C4-2B (cell line): ENCODE data around the gene PCSK5.

Experiments
- H3K27ac ChIP-seq: fragments of 450-650 bp; 2 replicates; pipeline ENCODE4 v1.5.1; 2017
- ZFX ChIP-seq: fragments of 450-650 bp; IDR thresholded peaks from 2 replicates; pipeline ENCODE4 v1.6.1; 2017
- TF ChIP-seq, protein P1 (sequence below): fragments of 450-650 bp; conservative IDR thresholded peaks from 2 replicates; pipeline ENCODE4 v1.5.1; 2017; ENCODE audit warnings: mild to moderate bottlenecking

Gene PCSK5

DNA sequence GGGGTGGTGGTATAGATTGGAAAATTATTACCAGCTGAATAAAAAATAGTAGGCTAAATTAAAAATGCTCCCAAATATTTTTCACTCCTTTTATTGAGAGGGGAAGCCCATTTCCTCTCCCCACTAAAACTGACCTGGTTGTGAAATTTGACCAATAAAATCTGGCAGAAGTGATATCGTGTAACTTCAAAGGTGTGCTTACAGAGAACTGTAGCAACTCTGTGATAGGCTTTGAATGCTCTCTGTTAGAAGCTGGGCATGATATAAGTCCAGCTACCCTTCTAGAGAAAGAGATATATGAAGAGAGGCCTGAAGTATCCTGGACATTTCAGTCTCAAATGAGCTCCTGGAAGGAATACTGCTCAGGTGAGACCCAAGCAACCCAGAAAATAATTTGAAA is 513.9 kb downstream of the PCSK5 start:
- TF ChIP-seq ZFX = no peak
- TF ChIP-seq, protein P1, sequence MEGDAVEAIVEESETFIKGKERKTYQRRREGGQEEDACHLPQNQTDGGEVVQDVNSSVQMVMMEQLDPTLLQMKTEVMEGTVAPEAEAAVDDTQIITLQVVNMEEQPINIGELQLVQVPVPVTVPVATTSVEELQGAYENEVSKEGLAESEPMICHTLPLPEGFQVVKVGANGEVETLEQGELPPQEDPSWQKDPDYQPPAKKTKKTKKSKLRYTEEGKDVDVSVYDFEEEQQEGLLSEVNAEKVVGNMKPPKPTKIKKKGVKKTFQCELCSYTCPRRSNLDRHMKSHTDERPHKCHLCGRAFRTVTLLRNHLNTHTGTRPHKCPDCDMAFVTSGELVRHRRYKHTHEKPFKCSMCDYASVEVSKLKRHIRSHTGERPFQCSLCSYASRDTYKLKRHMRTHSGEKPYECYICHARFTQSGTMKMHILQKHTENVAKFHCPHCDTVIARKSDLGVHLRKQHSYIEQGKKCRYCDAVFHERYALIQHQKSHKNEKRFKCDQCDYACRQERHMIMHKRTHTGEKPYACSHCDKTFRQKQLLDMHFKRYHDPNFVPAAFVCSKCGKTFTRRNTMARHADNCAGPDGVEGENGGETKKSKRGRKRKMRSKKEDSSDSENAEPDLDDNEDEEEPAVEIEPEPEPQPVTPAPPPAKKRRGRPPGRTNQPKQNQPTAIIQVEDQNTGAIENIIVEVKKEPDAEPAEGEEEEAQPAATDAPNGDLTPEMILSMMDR = no peak
- H3K27ac ChIP-seq = no peak overlapping the region

DNA sequence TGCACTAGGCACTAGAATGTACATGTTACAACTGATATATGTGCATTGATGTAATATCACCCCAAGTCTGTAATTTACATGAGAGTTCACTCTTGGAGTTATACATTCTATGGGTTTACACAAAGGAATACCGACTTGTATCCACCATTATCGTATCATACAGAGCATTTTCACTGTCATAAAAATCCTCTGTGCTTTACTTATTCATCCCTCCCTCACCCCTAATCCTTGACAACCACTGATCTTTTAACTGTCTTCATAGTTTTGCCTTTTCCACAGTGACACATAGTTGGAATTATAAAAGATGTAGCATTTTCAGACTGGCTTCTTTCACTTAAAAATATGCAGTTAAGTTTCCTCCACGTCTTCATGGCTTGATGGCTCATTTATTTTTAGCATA is 514.9 kb downstream of the PCSK5 start:
- no peak for TF ChIP-seq ZFX
- TF ChIP-seq, protein P1 = no peak
- no peak overlapping the region for H3K27ac ChIP-seq

DNA sequence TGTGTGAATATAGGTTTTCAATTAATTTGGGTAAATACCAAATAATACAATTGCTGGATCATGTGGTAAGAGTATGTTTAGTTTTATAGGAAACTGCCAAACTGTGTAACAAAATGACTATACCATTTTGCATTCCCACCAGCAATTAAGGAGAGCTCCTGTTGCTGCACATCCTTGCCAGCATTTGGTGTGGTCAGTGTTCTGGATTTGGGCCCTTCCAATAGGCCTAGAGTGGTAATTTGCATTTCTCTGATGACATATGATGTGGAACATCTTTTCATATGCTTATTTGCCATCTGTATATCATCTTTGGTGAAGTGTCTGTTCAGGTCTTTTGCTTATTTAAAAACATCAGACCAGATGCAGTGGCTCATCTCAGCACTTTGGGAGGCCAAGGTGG is 515.4 kb downstream of the PCSK5 start:
- H3K27ac ChIP-seq = no peak overlapping the region
- TF ChIP-seq, protein P1 = no peak
- TF ChIP-seq ZFX = no peak
